H1 (cell line): Measurements from ENCODE around the gene EID1. TPM values are rescaled to one million over a fixed set of nuclear protein-coding genes. Genes with fewer than 3 reads are reported as not detected.
A peak's percentile ranks its signal among the peaks of the same experiment; 100 is the strongest.

ENCODE experiments used
- CTCF ChIA-PET: fragments of 300-600 bp; sonication (Branson Sonifier 250); formaldehyde crosslinking; loops from one replicate; lab custom pipeline; 2021; ENCODE audit not compliant: partially characterized antibody; lab: Charles Lee
- POLR2A ChIA-PET: fragments of 300-600 bp; sonication (Branson Sonifier 250); formaldehyde crosslinking; loops from one replicate; lab custom pipeline; 2021; ENCODE audit warnings: inconsistent platforms; ENCODE audit not compliant: partially characterized antibody; lab: Charles Lee
- DNase-seq, 2 experiments: peaks; one replicate each; pipeline versions ENCODE4 v3.0.0 to v3.0.0-alpha.2; 2010 to 2022; ENCODE audit warnings: low spot score in 2 of 2, low read depth in 1 of 2, mixed read lengths in 1 of 2
- FAIRE-seq: peaks from 2 replicates; lab custom pipeline; 2011; peaks lifted over from hg19 to GRCh38; lab: Jason Lieb, UNC
- H2AFZ ChIP-seq: 2 replicates; pipeline ENCODE4 v1.8.1; 2012; ENCODE audit warnings: low read length, inconsistent platforms
- H2AK5ac ChIP-seq: 2 replicates; pipeline ENCODE4 v1.6.1; 2013; ENCODE audit warnings: low read depth, low read length
- H2BK120ac ChIP-seq: replicated peaks from 2 replicates; pipeline ENCODE3; 2013; ENCODE audit warnings: low read depth, low read length, inconsistent platforms
- H2BK12ac ChIP-seq: 2 replicates; pipeline ENCODE4 v1.6.1; 2013; ENCODE audit warnings: low read depth, low read length
- H2BK15ac ChIP-seq: 2 replicates; pipeline ENCODE4 v1.6.1; 2013; ENCODE audit warnings: low read length
- H2BK20ac ChIP-seq: 2 replicates; pipeline ENCODE4 v1.6.1; 2013; ENCODE audit warnings: low read length
- H2BK5ac ChIP-seq: 2 replicates; pipeline ENCODE4 v1.6.1; 2013; ENCODE audit warnings: low read depth, low read length
- H3K14ac ChIP-seq: 2 replicates; pipeline ENCODE4 v1.6.1; 2013; ENCODE audit warnings: inconsistent platforms; ENCODE audit not compliant: insufficient read length
- H3K18ac ChIP-seq: 2 replicates; pipeline ENCODE4 v1.6.1; 2013; ENCODE audit warnings: low read length; ENCODE audit errors: extremely low read depth
- H3K23ac ChIP-seq: 2 replicates; pipeline ENCODE4 v1.6.1; 2013; ENCODE audit warnings: inconsistent platforms; ENCODE audit not compliant: insufficient read length
- H3K23me2 ChIP-seq: 2 replicates; pipeline ENCODE4 v1.6.1; 2013; ENCODE audit warnings: low read depth, low read length
- H3K27ac ChIP-seq: 2 replicates; pipeline ENCODE4 v1.6.1; 2011; ENCODE audit warnings: low read depth, low read length, inconsistent platforms
- H3K27me3 ChIP-seq, 4 experiments: replicated peaks in 1 of 4; 1 replicate in 1 of 4; 2 replicates in 3 of 4; pipeline versions ENCODE4 v1.6.1 to v1.8.1; 2011 to 2013; ENCODE audit warnings: low read length in 3 of 4, mild to moderate bottlenecking in 3 of 4, inconsistent platforms in 2 of 4, mixed read lengths in 2 of 4, moderate library complexity in 1 of 4; ENCODE audit not compliant: control insufficient read depth in 3 of 4, insufficient read depth in 3 of 4; ENCODE audit errors: extremely low read depth in 1 of 4
- H3K36me3 ChIP-seq, 4 experiments: 2 replicates each; pipeline versions ENCODE4 v1.6.1 to v1.8.1; 2011 to 2013; ENCODE audit warnings: mild to moderate bottlenecking in 4 of 4, low read length in 3 of 4, moderate library complexity in 2 of 4, control low read depth in 1 of 4, inconsistent platforms in 1 of 4; ENCODE audit not compliant: insufficient read depth in 4 of 4, control insufficient read depth in 2 of 4
- H3K4ac ChIP-seq: replicated peaks from 2 replicates; pipeline ENCODE3; 2013; ENCODE audit warnings: low read length, low read depth, mixed read lengths, inconsistent platforms; ENCODE audit not compliant: insufficient read length
- H3K4me1 ChIP-seq, 4 experiments: replicated peaks in 1 of 4; 1 replicate in 1 of 4; 2 replicates in 3 of 4; pipeline versions ENCODE4 v1.6.1 to v1.8.1; 2011 to 2013; ENCODE audit warnings: low read length in 3 of 4, inconsistent platforms in 2 of 4, mixed read lengths in 1 of 4; ENCODE audit not compliant: insufficient read depth in 4 of 4, control insufficient read depth in 3 of 4
- H3K4me2 ChIP-seq, 2 experiments: 2 replicates each; pipeline versions ENCODE4 v1.6.1 to v1.8.1; 2011 to 2013; ENCODE audit warnings: low read depth in 2 of 2, low read length in 2 of 2, control low read depth in 1 of 2, inconsistent platforms in 1 of 2, mild to moderate bottlenecking in 1 of 2; ENCODE audit not compliant: insufficient read depth in 1 of 2
- H3K4me3 ChIP-seq, 4 experiments: fragments of 200-600, 300-600 bp in 1 of 4; sonication (generic), shearing (Covaris generic), sonication (Bioruptor Twin) in 1 of 4; 2 replicates each; pipeline versions ENCODE4 v1.5.1 to v1.8.1; 2011 to 2016; ENCODE audit warnings: low read length in 4 of 4, low read depth in 3 of 4, control low read depth in 2 of 4, inconsistent platforms in 2 of 4, mild to moderate bottlenecking in 2 of 4, mixed read lengths in 1 of 4, moderate library complexity in 1 of 4; ENCODE audit not compliant: insufficient read depth in 2 of 4; ENCODE audit errors: extremely low read depth in 1 of 4
- H3K56ac ChIP-seq: replicated peaks from 2 replicates; pipeline ENCODE3; 2013; ENCODE audit warnings: low read depth, mild to moderate bottlenecking, mixed read lengths, low read length, inconsistent platforms; ENCODE audit not compliant: insufficient read length
- H3K79me1 ChIP-seq: 2 replicates; pipeline ENCODE4 v1.6.1; 2013; ENCODE audit warnings: low read depth, low read length, control low read depth
- H3K79me2 ChIP-seq, 2 experiments: 2 replicates each; pipeline versions ENCODE4 v1.6.1 to v1.8.1; 2012 to 2013; ENCODE audit warnings: low read length in 2 of 2, mild to moderate bottlenecking in 2 of 2, inconsistent platforms in 1 of 2; ENCODE audit not compliant: insufficient read depth in 2 of 2, control insufficient read depth in 1 of 2
- H3K9ac ChIP-seq, 4 experiments: replicated peaks in 1 of 4; 1 replicate in 1 of 4; 2 replicates in 3 of 4; pipeline versions ENCODE4 v1.6.1 to v1.8.1; 2011 to 2013; ENCODE audit warnings: low read depth in 3 of 4, low read length in 3 of 4, control low read depth in 2 of 4, mild to moderate bottlenecking in 2 of 4, moderate library complexity in 2 of 4, inconsistent platforms in 1 of 4; ENCODE audit errors: extremely low read depth in 1 of 4
- H3K9me3 ChIP-seq, 2 experiments: 2 replicates each; pipeline versions ENCODE4 v1.6.1 to v1.8.1; 2012 to 2013; ENCODE audit warnings: mild to moderate bottlenecking in 2 of 2, moderate library complexity in 2 of 2, control low read depth in 1 of 2, inconsistent platforms in 1 of 2, low read depth in 1 of 2, low read length in 1 of 2, mixed read lengths in 1 of 2; ENCODE audit not compliant: insufficient read depth in 2 of 2
- H4K20me1 ChIP-seq, 2 experiments: replicated peaks in 1 of 2; 2 replicates each; pipeline versions ENCODE3 to v1.8.1; 2011 to 2013; ENCODE audit warnings: inconsistent platforms in 2 of 2, low read length in 2 of 2, mild to moderate bottlenecking in 1 of 2; ENCODE audit not compliant: insufficient read depth in 2 of 2, control insufficient read depth in 1 of 2
- H4K5ac ChIP-seq: 2 replicates; pipeline ENCODE4 v1.6.1; 2013; ENCODE audit warnings: low read length, low read depth, mixed read lengths, inconsistent platforms; ENCODE audit not compliant: insufficient read length
- H4K8ac ChIP-seq: 2 replicates; pipeline ENCODE4 v1.8.0; 2013; ENCODE audit warnings: mild to moderate bottlenecking, moderate library complexity, low read length, inconsistent platforms; ENCODE audit not compliant: insufficient read depth; ENCODE audit errors: extremely low read depth
- H4K91ac ChIP-seq: replicated peaks from 2 replicates; pipeline ENCODE3; 2013; ENCODE audit warnings: low read length, mixed read lengths, inconsistent platforms; ENCODE audit not compliant: insufficient read length
- BACH1 ChIP-seq: IDR thresholded peaks from 2 replicates; pipeline ENCODE4 v1.6.1; 2012; ENCODE audit warnings: low read length, improper control_type of control experiment
- EP300 ChIP-seq, 2 experiments: IDR thresholded peaks; 1 replicate in 1 of 2; 2 replicates in 1 of 2; pipeline ENCODE4 v1.6.1; 2011 to 2012; ENCODE audit warnings: low read depth in 2 of 2, low read length in 2 of 2, mild to moderate bottlenecking in 2 of 2, borderline replicate concordance in 1 of 2, inconsistent platforms in 1 of 2, moderate library complexity in 1 of 2
- MAFK ChIP-seq: IDR thresholded peaks from 2 replicates; pipeline ENCODE4 v1.6.1; 2012; ENCODE audit warnings: low read depth, mild to moderate bottlenecking, improper control_type of control experiment, low read length
- POU5F1 ChIP-seq: IDR thresholded peaks from 2 replicates; pipeline ENCODE4 v1.6.1; 2011; ENCODE audit warnings: low read depth, mild to moderate bottlenecking, low read length, moderate library complexity
- TAF1 ChIP-seq: IDR thresholded peaks from 2 replicates; pipeline ENCODE4 v1.6.1; 2011; ENCODE audit warnings: mild to moderate bottlenecking, low read depth, low read length
- TEAD4 ChIP-seq: IDR thresholded peaks from 2 replicates; pipeline ENCODE4 v1.6.1; 2012; ENCODE audit warnings: low read depth, low read length, inconsistent platforms, mixed read lengths
- YY1 ChIP-seq: IDR thresholded peaks from 2 replicates; pipeline ENCODE4 v1.6.1; 2011; ENCODE audit warnings: low read depth, mild to moderate bottlenecking, low read length
- WGBS, 2 experiments: shearing (Covaris generic) in 1 of 2; methylation state at CpG; one replicate each; pipeline versions ENCODE4 v1.1.6 to v1.1.7; 2013 to 2015; ENCODE audit warnings: low lambda C conversion rate in 2 of 2, mixed read lengths in 2 of 2, inconsistent platforms in 1 of 2, low coverage in 1 of 2, missing lambda C conversion rate in 1 of 2; ENCODE audit not compliant: insufficient replicate concordance in 2 of 2, insufficient coverage in 1 of 2, insufficient read length in 1 of 2; ENCODE audit errors: extremely low coverage in 1 of 2, missing lambda C conversion rate in 1 of 2; 5-methylcytosine and 5-hydroxymethylcytosine counted together
- polyA plus RNA-seq, 7 experiments: library from polyadenylated mRNA; depleted of rRNA in 3 of 7; stranded (reverse) in 5 of 7; unstranded in 2 of 7; fragments of >200 nt in 5 of 7; fragments of 200-250 nt in 2 of 7; gene quantifications; 1 replicate in 5 of 7; 2 replicates in 1 of 7; 4 replicates in 1 of 7; pipeline versions ENCODE4 v1.2.1 to v1.2.3, GENCODE V29; 2011 to 2013; ENCODE audit warnings: missing spikeins in 2 of 7, mixed read lengths in 2 of 7
- total RNA-seq: library from RNA; stranded (reverse); fragmentation: NEBNext Ultra II Directional; extraction: Animal tissue kit (Norgen Biotek cat#: 25700); gene quantifications from 2 replicates; pipeline ENCODE4 v1.2.1, GENCODE V29; 2021

The EID1 gene
- total and polyA plus RNA-seq, 2 of the 8 experiments (the other 6 are each of a cell fraction or from before 2014, with no cell fraction given) = 101 to 110 TPM

- Histone ChIP-seq H3K23me2 (no peaks in the 10 kb centered on the region), H3K9ac (no peak overlapping the region; a peak in 1 of 7 replicates), H2BK15ac (no peak overlapping the region), H3K23ac (no peak overlapping the region), H2BK120ac (no peak overlapping the region), H3K27me3 (no peaks in the 10 kb centered on the region), H2BK20ac (no peak overlapping the region), H3K18ac (no peak overlapping the region), H3K4me2 (no peak overlapping the region), H3K79me2 (no peaks in the 10 kb centered on the region), H2AK5ac (no peak overlapping the region), H4K5ac (no peak overlapping the region), H4K20me1 (no peaks in the 10 kb centered on the region), H3K36me3 (no peaks in the 10 kb centered on the region), H3K27ac (no peak overlapping the region), H3K79me1 (no peaks in the 10 kb centered on the region), H2AFZ (peak overlapping the region; percentile 19; the same call in 1 of the 2 replicates), H3K14ac (no peak overlapping the region), H3K4ac (no peak overlapping the region), H3K9me3 (no peaks in the 10 kb centered on the region), H3K4me1 (peaks cover 0 to 3% (median 0%) of the 10 kb centered on the region in 4 experiments; a peak in 1 of 7 replicates), H4K8ac (no peak overlapping the region), H2BK12ac (no peak overlapping the region), H4K91ac (no peak overlapping the region), H3K4me3 (no peak overlapping the region), H3K56ac (no peak overlapping the region), H2BK5ac (no peak overlapping the region)
- CTCF ChIA-PET = interaction anchor here (0.6 to 2.8 kb wide), 5 partner anchors 20 to 116 kb away, joined by 3 to 17 read pairs (median 4); partner anchors contain the start of gene SHC4
- POLR2A ChIA-PET = interaction anchor here (1.5 kb wide), 1 partner anchor 88 kb away, joined by 3 read pairs; no protein-coding TSS in a partner anchor
- TF ChIP-seq TAF1 (no peak), YY1 (no peak), MAFK (0 out of 2 replicates have a peak, but pooled peaks have one; percentile 10), EP300 (IDR thresholded peaks at IDR 0.05; ENCODE audit: borderline replicate concordance in 1 of 2, low read depth in 2 of 2, low read length in 2 of 2) (no peak), TEAD4 (no peak), POU5F1 (no peak), BACH1 (peak; percentile 20; the same call in 1 of the 2 replicates)
- WGBS, 2 experiments = 78% methylated on average over 3 of the region's 3 CpGs; no CpG with 5 or more reads in 1 of the 2 experiments
- FAIRE-seq (no peak), DNase-seq (no peak)
These were observed 12.4 kb upstream of the EID1 start for GRCh38 chr15:48865370-48866079.
